ENCODE data around the gene NBEAL2. TPM values are rescaled to one million over a fixed set of nuclear protein-coding genes. Genes with fewer than 3 reads are reported as not detected.
A peak's percentile ranks its signal among the peaks of the same experiment; 100 is the strongest.

The NBEAL2 gene
- total RNA-seq, 1 experiment from 2014 or later, result 80.0 TPM

GRCh38 chr3:46935989-46936558, 43.4 kb upstream of the NBEAL2 start:
- Mint-ChIP-seq H3K27me3 (ENCODE audit: low read depth) (no peaks in the 10 kb centered on the region), H3K4me1 (peaks cover 31% of the 10 kb centered on the region), H3K27ac (peak overlapping the region; percentile 70), H3K9me3 (no peaks in the 10 kb centered on the region), H3K36me3 (peaks cover 17% of the 10 kb centered on the region), H3K4me3 (no peak overlapping the region)
- no peak for DNase-seq (ENCODE audit: low spot score)
- ChIA-PET POLR2A (interaction anchor here (0.6 to 1.0 kb wide), 4 partner anchors 13 to 543 kb away, joined by 3 to 6 read pairs (median 3); partner anchors contain the start of gene CCDC12), CTCF (interaction anchor here (0.6 to 4.1 kb wide), 23 partner anchors 8 to 444 kb away, joined by 3 to 39 read pairs (median 4); partner anchors contain the start of genes PTPN23 and SETD2)
- no peak for TF ChIP-seq SP1 (CRISPR knock-in tag; conservative IDR thresholded peaks at IDR 0.05)
- no peak for TF ChIP-seq ESRRA (CRISPR knock-in tag; IDR thresholded peaks at IDR 0.05; ENCODE audit: borderline replicate concordance)
- TF ChIP-seq ATF1 (CRISPR knock-in tag; IDR thresholded peaks at IDR 0.05), result no peak
- TF ChIP-seq CREM (CRISPR knock-in tag; IDR thresholded peaks at IDR 0.05), result no peak
- TF ChIP-seq PREB (CRISPR knock-in tag; IDR thresholded peaks at IDR 0.05; ENCODE audit: borderline replicate concordance), result no peak
- TF ChIP-seq ZMAT4 (CRISPR knock-in tag; IDR thresholded peaks at IDR 0.05), result no peak
- no peak for TF ChIP-seq TCF7 (CRISPR knock-in tag; IDR thresholded peaks at IDR 0.05; ENCODE audit: low read depth)
- no peak for TF ChIP-seq ZNF138 (CRISPR knock-in tag; conservative IDR thresholded peaks at IDR 0.05)
- TF ChIP-seq MXD4 (CRISPR knock-in tag; IDR thresholded peaks at IDR 0.05; ENCODE audit: borderline replicate concordance), result no peak
- no peak for TF ChIP-seq FOXK1 (CRISPR knock-in tag; IDR thresholded peaks at IDR 0.05)
- no peak for TF ChIP-seq GTF2I (CRISPR knock-in tag; conservative IDR thresholded peaks at IDR 0.05)
- TF ChIP-seq NR1H2 (CRISPR knock-in tag; IDR thresholded peaks at IDR 0.05), result no peak
- TF ChIP-seq KAT7 (CRISPR knock-in tag; IDR thresholded peaks at IDR 0.05; ENCODE audit: borderline replicate concordance), result no peak
- TF ChIP-seq MLX (CRISPR knock-in tag; IDR thresholded peaks at IDR 0.05), result no peak
- no peak for TF ChIP-seq FOXJ3 (CRISPR knock-in tag; IDR thresholded peaks at IDR 0.05; ENCODE audit: borderline replicate concordance)
- no peak for ATAC-seq

GRCh38 chr3:46936733-46937250, 42.7 kb upstream of the NBEAL2 start:
- Mint-ChIP-seq H3K9me3 (no peaks in the 10 kb centered on the region), H3K4me1 (peaks cover 26% of the 10 kb centered on the region), H3K36me3 (peaks cover 17% of the 10 kb centered on the region), H3K27ac (peak overlapping the region; percentile 70), H3K4me3 (no peak overlapping the region), H3K27me3 (ENCODE audit: low read depth) (no peaks in the 10 kb centered on the region)
- DNase-seq (ENCODE audit: low spot score), result no peak
- TF ChIP-seq ZMAT4 (CRISPR knock-in tag; IDR thresholded peaks at IDR 0.05) (no peak), STAT6 (CRISPR knock-in tag; conservative IDR thresholded peaks at IDR 0.05; ENCODE audit: low read depth) (no peak), IRF1 (CRISPR knock-in tag; IDR thresholded peaks at IDR 0.05) (no peak), ZNF532 (CRISPR knock-in tag; IDR thresholded peaks at IDR 0.05; ENCODE audit: borderline replicate concordance) (no peak), FOXJ3 (CRISPR knock-in tag; IDR thresholded peaks at IDR 0.05; ENCODE audit: borderline replicate concordance) (no peak), SP1 (CRISPR knock-in tag; conservative IDR thresholded peaks at IDR 0.05) (no peak), FOXK1 (CRISPR knock-in tag; IDR thresholded peaks at IDR 0.05) (no peak), ATF1 (CRISPR knock-in tag; IDR thresholded peaks at IDR 0.05) (no peak)
- ChIA-PET POLR2A (no interaction called here), CTCF (interaction anchor here (1.8 to 4.1 kb wide), 4 partner anchors 10 to 62 kb away, joined by 5 to 39 read pairs (median 15); no protein-coding TSS in a partner anchor)
- no peak for ATAC-seq

Data from WTC11 (cell line).